GM12875 (cell line): ENCODE data around the gene NHEJ1.

ENCODE experiments used
- H3K4me3 ChIP-seq: one replicate; pipeline ENCODE4 v1.5.1; 2011; ENCODE audit warnings: low read depth, low read length, control low read depth
- TF ChIP-seq, protein P1 (sequence below): IDR thresholded peaks from 2 replicates; pipeline ENCODE4 v1.5.1; 2011; ENCODE audit warnings: low read depth, mild to moderate bottlenecking, control low read depth, inconsistent platforms, low read length, moderate library complexity, borderline replicate concordance; ENCODE audit not compliant: insufficient read depth

The NHEJ1 gene

DNA sequence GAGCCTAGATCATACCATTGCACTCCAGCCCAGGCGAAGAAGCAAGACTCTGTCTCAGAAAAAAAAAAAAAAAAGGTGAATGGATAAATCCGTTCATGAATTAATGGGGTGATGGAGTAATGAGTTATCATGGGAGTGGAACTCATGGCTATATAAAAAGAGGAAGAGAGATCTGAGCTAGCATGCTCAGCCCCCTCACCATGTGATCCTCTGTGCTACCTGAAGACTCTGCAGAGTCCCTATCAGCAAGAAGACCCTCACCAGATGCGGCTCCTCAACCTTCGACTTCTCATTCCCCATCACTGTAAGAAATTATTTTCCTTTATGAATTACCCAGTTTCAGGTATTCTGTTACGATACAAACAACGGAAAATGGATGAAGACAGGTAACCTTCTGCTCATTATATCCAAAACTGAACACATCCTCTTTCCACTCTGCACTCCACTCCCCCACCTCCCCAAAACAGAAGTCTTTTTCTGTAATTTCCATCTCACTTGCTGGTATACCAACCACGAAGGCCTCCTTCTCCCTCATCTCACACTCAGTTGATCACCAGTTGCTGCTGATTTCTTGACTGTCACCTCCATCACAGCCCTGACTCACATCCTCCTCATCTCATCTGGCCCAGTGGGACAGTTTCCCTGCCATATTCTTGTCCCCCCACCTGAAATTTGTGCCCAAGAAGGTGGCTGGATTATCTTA lies 26.3 kb upstream of the NHEJ1 start:
- no peak overlapping the region for H3K4me3 ChIP-seq
- TF ChIP-seq, protein P1, sequence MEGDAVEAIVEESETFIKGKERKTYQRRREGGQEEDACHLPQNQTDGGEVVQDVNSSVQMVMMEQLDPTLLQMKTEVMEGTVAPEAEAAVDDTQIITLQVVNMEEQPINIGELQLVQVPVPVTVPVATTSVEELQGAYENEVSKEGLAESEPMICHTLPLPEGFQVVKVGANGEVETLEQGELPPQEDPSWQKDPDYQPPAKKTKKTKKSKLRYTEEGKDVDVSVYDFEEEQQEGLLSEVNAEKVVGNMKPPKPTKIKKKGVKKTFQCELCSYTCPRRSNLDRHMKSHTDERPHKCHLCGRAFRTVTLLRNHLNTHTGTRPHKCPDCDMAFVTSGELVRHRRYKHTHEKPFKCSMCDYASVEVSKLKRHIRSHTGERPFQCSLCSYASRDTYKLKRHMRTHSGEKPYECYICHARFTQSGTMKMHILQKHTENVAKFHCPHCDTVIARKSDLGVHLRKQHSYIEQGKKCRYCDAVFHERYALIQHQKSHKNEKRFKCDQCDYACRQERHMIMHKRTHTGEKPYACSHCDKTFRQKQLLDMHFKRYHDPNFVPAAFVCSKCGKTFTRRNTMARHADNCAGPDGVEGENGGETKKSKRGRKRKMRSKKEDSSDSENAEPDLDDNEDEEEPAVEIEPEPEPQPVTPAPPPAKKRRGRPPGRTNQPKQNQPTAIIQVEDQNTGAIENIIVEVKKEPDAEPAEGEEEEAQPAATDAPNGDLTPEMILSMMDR = no peak

DNA sequence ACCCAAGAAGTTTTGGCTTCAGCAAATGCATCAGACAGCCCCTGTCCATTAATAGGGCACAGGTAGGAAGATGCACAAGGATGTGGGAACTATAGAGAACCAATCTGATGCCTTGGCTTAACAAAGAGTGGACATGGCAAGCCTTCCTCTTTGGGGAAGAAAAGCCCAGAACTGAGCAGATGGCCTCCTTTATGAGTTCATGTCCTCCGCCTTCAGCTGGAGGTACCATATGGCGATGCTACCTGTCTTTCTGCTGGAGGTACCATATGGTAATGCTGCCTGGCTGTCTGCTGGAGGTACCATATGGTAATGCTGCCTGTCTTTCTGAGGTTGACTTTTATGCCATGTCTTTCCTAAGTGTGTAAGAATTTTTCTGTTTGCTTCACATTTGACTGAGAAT lies 23.5 kb upstream of the NHEJ1 start:
- TF ChIP-seq, protein P1 = no peak
- no peak overlapping the region for H3K4me3 ChIP-seq

- TF ChIP-seq, protein P1 = no peak
- H3K4me3 ChIP-seq = no peak overlapping the region
These were observed 22.6 kb upstream of the NHEJ1 start for GRCh38 chr2:219183151-219183772.

GRCh38 chr2:219182331-219183150 lies 21.9 kb upstream of the NHEJ1 start:
- TF ChIP-seq, protein P1 = no peak
- no peak overlapping the region for H3K4me3 ChIP-seq

GRCh38 chr2:219181531-219181930 lies 20.9 kb upstream of the NHEJ1 start:
- TF ChIP-seq, protein P1 = no peak
- H3K4me3 ChIP-seq = no peak overlapping the region

DNA sequence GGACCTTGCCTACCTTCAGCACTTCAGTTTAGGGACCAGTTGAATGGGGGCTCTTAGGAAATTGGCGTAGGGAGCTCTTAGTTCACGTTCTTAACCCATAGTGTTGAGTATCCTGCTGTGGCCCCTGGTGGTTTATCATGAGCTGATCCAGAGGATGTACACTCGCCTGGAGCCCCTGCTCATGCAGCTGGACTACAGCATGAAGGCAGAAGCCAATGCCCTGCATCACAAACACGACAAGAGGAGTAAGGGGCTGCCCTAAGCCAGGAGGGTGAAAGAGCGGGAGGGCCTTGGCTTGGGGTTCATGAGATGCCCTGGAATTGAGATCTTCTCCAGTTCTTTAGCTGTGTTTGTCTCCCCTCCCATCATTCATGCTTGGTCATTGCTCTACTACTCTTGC lies 20.3 kb upstream of the NHEJ1 start:
- no peak overlapping the region for H3K4me3 ChIP-seq
- TF ChIP-seq, protein P1 = no peak
